GM18951 (cell line): ENCODE data around the gene ARRB1.

Source experiments
- POLR2A ChIP-seq: IDR thresholded peaks from 4 replicates; pipeline ENCODE4 v1.6.1; 2011; ENCODE audit warnings: mild to moderate bottlenecking; ENCODE audit not compliant: insufficient read length, insufficient read depth; ENCODE audit errors: extremely low read depth
- in situ Hi-C: fragments of 300-500 bp; cut with MboI; formaldehyde crosslinking; loops from one replicate; pipeline ENCODE4 v1.12.0; 2022; ENCODE audit warnings: low sequenced_read_pairs, mixed read lengths, inconsistent platforms; ENCODE audit not compliant: unreplicated experiment

ARRB1 gene

DNA sequence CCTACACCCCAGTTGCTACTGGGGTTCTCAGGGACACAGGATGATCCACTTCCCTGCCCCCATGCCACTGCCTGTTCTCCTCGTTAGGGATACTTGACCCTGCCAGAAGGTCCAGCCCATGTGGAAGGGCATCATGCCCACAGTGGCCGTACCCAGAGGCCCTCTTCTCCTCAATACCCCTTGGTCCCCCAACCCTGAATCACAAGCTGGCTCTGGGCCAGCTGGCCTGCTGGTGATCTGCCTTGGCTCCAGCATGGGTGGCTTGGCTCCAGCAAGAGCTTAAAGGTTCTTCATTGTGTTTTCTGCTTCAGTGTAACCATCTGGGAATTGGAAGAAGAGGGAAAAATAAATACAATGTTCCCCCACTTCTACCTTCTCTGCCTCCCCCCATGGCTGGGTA is 122.0 kb downstream of the ARRB1 start:
- no peak for TF ChIP-seq POLR2A
- in situ Hi-C loops = no loop called here

DNA sequence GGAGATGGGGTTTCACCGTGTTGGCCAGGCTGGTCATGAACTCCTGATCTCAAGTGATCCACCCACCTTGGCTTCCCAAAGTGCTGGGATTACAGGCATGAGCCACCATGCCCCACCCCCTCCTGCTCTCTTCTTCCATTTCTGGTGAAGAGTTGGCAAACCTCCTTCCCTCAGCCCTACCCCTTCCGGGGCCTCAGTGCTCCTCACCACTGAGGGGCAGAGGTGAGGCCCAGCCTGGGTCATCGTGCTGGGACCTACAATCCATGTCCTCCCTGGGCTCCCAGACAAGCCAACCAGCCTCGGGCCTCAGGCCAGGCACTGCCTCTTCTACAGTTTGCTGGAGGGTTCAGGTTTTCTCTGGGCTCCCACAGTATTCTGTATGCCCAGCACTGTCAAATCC is 125.7 kb downstream of the ARRB1 start:
- in situ Hi-C loops = no loop called here
- TF ChIP-seq POLR2A = no peak

DNA sequence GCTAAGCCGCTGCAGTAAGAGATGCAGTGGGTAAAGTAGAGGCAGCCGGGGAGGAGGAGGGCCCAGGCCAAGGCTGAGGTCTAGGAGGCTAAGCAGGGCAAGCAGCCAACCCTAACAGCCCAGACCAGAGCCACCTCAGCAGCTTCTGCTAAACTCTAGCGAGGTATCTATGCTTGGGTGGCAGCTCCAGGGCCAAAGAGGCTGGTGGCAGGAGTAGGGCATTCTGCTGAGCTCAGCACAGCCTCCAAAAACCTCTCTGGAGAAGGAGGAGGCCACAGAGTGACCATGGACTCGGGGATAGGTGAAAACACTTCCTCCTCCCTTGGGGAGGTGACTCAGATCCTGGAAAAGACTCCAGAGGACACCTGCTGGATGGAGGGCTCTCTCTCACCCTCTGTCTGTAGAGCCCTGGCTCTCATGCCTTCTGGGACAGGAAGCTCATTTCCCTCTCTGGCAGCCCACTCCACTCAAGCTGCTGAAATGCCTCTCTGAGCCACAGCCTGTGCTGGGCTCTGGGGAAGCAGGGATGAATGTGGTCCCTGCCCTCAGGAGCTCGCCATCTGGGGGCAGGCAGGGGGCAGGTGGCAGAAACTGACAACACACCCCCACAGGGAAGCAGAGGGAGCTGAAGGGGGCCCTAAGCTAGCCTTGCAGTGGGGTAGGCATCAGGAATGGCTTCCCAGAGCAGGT is 127.4 kb downstream of the ARRB1 start:
- in situ Hi-C loops = no loop called here
- TF ChIP-seq POLR2A = no peak

DNA sequence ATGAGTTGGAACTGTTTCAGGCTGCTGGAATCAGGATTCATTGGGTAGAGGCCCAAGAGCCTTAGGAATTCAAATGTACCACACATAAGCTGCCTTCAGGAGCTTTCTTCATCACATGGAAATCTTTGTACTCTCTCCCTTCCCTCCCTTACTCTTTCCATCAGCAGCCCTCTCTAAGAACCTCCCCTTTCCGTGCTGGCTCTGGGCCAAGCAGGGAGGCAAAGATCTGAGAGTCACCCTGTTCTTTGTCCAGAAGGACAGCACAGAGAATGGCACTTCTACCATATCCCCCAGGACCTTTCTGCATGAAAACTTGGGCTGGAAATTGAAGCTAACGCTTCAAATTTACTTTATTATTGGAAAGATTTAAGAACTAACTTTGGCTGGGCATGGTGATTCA is 131.6 kb downstream of the ARRB1 start:
- in situ Hi-C loops = no loop called here

DNA sequence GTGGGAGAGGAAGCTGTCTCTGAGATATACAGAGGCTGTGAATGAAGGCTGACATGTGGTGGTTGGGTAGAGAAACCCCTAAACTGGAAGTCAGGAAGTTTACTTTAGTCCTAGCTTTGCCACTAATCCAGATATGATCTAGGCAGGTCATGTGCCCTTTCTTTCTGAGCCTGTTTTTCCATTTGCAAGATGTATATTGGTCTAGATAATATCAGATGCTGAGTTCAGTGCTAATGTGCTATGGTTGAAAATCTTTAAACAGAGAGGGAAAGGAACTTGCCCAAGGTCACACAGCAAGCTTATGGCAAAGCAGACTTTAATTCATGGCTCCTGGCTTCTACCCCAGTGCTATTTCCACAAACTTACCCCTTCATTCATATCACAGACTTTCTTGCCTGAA is 136.6 kb downstream of the ARRB1 start:
- in situ Hi-C loops = no loop called here
- TF ChIP-seq POLR2A = no peak

More for the DNA sequence above, 131.6 kb downstream of the ARRB1 start:
- TF ChIP-seq POLR2A = no peak

DNA sequence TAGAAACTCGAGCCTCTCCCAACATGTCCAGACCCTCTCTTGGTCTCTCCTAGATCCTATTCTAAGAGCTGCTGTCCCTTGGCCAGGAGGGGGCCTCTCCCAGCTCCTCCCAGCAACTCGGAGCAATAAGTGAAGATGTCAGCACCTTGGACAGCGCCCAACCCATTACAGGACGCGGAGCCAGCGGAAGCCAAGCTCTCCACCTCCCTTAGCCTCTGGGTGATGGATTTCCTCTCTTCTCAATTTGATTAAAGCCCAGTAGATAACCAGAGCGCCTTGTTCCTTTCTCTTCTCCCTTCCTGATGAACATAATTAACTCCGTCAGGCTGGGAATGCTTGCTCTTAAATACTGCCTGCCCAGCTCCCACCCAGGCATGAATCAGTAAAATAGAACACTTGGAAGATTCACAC is 137.0 kb downstream of the ARRB1 start:
- TF ChIP-seq POLR2A = no peak
- in situ Hi-C loops = no loop called here
